Measurements from ENCODE around the gene DNASE1L1. TPM values are rescaled to one million over a fixed set of nuclear protein-coding genes. Genes with fewer than 3 reads are reported as not detected.

DNASE1L1 gene
- polyA plus RNA-seq, 3 donors: 26.2 to 64.5 (median 27.2) TPM

DNA sequence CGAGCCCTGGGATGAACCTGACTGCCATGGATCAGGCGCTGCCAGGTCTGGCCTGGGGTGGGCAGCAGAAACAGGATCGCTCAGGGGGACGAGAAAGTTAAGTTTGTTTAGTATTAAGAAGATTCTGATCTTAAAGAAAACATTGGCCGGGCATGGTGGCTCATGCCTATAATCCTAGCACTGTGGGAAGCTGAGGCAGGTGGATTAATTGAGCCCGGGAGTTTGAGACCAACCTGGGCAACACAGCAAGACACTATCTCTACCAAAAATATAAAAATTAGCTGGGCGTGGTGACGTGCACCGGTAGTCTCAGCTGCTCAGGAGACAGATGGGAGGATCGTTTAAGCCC is 33.9 kb downstream of the DNASE1L1 start:
- Mint-ChIP-seq H3K27me3 (ENCODE audit: low read depth in 3 of 3) (peaks cover 3 to 14% (median 8%) of the 10 kb centered on the region in 3 donors), H3K4me1 (peaks cover 26% of the 10 kb centered on the region), H3K36me3 (peaks cover 1 to 2% of the 10 kb centered on the region in 2 donors), H3K9me3 (peaks cover 0 to 34% (median 8%) of the 10 kb centered on the region in 7 donors), H3K4me3 (peak overlapping the region in 1 of 2 donors; percentile 48), H3K27ac (no peak overlapping the region)
- Histone ChIP-seq H4K20me1 (ENCODE audit: insufficient read depth, low read length) (peaks cover 13% of the 10 kb centered on the region), H2AFZ (ENCODE audit: insufficient read depth, low read depth, low read length, poor library complexity, severe bottlenecking) (no peak overlapping the region), H3K27me3 (ENCODE audit: control insufficient read depth in 2 of 2, insufficient read depth in 2 of 2, low read length in 2 of 2) (no peaks in the 10 kb centered on the region), H3K79me2 (ENCODE audit: insufficient read depth, low read length) (peaks cover 39% of the 10 kb centered on the region), H3K4me1 (ENCODE audit: control insufficient read depth in 1 of 2, insufficient read depth in 2 of 2, low read length in 2 of 2) (peaks cover 51 to 52% of the 10 kb centered on the region in 2 donors), H3K9me3 (replicated peaks in 1 of 2; ENCODE audit: control insufficient read depth in 1 of 2, insufficient read depth in 1 of 2, low read length in 2 of 2) (no peaks in the 10 kb centered on the region), H3K4me3 (replicated peaks in 1 of 3; ENCODE audit: low read depth in 2 of 3, low read length in 3 of 3) (no peak overlapping the region), H3K9ac (ENCODE audit: insufficient read depth, low read length, poor library complexity, severe bottlenecking) (no peak overlapping the region), H3K4me2 (replicated peaks; ENCODE audit: extremely low read depth, low read length, poor library complexity, severe bottlenecking) (no peak overlapping the region), H3K36me3 (replicated peaks in 1 of 2; ENCODE audit: control insufficient read depth in 1 of 2, insufficient read depth in 2 of 2, low read length in 2 of 2) (no peaks in the 10 kb centered on the region), H3K27ac (ENCODE audit: low read depth in 1 of 2, low read length in 2 of 2) (no peak overlapping the region)
- 100% methylated on average over 1 of the region's 10 CpGs for WGBS (ENCODE audit: insufficient coverage)
- TF ChIP-seq, protein P1, sequence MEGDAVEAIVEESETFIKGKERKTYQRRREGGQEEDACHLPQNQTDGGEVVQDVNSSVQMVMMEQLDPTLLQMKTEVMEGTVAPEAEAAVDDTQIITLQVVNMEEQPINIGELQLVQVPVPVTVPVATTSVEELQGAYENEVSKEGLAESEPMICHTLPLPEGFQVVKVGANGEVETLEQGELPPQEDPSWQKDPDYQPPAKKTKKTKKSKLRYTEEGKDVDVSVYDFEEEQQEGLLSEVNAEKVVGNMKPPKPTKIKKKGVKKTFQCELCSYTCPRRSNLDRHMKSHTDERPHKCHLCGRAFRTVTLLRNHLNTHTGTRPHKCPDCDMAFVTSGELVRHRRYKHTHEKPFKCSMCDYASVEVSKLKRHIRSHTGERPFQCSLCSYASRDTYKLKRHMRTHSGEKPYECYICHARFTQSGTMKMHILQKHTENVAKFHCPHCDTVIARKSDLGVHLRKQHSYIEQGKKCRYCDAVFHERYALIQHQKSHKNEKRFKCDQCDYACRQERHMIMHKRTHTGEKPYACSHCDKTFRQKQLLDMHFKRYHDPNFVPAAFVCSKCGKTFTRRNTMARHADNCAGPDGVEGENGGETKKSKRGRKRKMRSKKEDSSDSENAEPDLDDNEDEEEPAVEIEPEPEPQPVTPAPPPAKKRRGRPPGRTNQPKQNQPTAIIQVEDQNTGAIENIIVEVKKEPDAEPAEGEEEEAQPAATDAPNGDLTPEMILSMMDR (IDR thresholded peaks at IDR 0.05): no peak
- no peak for DNase-seq
- intact Hi-C loops (cut with micrococcal nuclease): no loop called here

- intact Hi-C loops (cut with micrococcal nuclease): loop anchor here in 1 of 2 donors (5.0 kb wide), 1 partner anchor 158 kb away; no protein-coding TSS in a partner anchor
- H3K9me3 ChIP-seq (replicated peaks in 1 of 2; ENCODE audit: control insufficient read depth in 1 of 2, insufficient read depth in 1 of 2, low read length in 2 of 2): no peaks in the 10 kb centered on the region
- no peaks in the 10 kb centered on the region for H3K36me3 ChIP-seq (replicated peaks in 1 of 2; ENCODE audit: control insufficient read depth in 1 of 2, insufficient read depth in 2 of 2, low read length in 2 of 2)
- DNase-seq: peak in 2 of 3 donors; percentile 43 to 52
- H2AFZ ChIP-seq (ENCODE audit: insufficient read depth, low read depth, low read length, poor library complexity, severe bottlenecking): no peak within 1 kb of the TSS
- 9% methylated on average over 52 of the region's 95 CpGs for WGBS (ENCODE audit: insufficient coverage)
- peak within 1 kb of the TSS in 1 of 3 experiments; percentile 88 for H3K4me3 ChIP-seq (replicated peaks in 1 of 3; ENCODE audit: low read depth in 2 of 3, low read length in 3 of 3)
- peak within 1 kb of the TSS; percentile 80 for H3K4me2 ChIP-seq (replicated peaks; ENCODE audit: extremely low read depth, low read length, poor library complexity, severe bottlenecking)
- Mint-ChIP-seq H3K4me3 (peak within 1 kb of the TSS; percentile 60 to 61), H3K9me3 (peaks cover 0 to 33% (median 8%) of the 10 kb centered on the region in 7 donors), H3K4me1 (peaks cover 24% of the 10 kb centered on the region), H3K36me3 (peaks cover 3 to 6% of the 10 kb centered on the region in 2 donors), H3K27ac (peak within 1 kb of the TSS in 5 of 7 donors; percentile 20 to 83 (median 68)), H3K27me3 (ENCODE audit: low read depth in 3 of 3) (peaks cover 3 to 14% (median 8%) of the 10 kb centered on the region in 3 donors)
- no peaks in the 10 kb centered on the region for H3K27me3 ChIP-seq (ENCODE audit: control insufficient read depth in 2 of 2, insufficient read depth in 2 of 2, low read length in 2 of 2)
- TF ChIP-seq, protein P1 (IDR thresholded peaks at IDR 0.05): peak; percentile 31
- peaks cover 17% of the 10 kb centered on the region for H4K20me1 ChIP-seq (ENCODE audit: insufficient read depth, low read length)
- H3K4me1 ChIP-seq (ENCODE audit: control insufficient read depth in 1 of 2, insufficient read depth in 2 of 2, low read length in 2 of 2): peaks cover 45 to 48% of the 10 kb centered on the region in 2 donors
- H3K27ac ChIP-seq (ENCODE audit: low read depth in 1 of 2, low read length in 2 of 2): no peak within 1 kb of the TSS
- no peak within 1 kb of the TSS for H3K9ac ChIP-seq (ENCODE audit: insufficient read depth, low read length, poor library complexity, severe bottlenecking)
- H3K79me2 ChIP-seq (ENCODE audit: insufficient read depth, low read length): peaks cover 39% of the 10 kb centered on the region
Observed at GRCh38 chrX:154374313-154375155, 34.5 kb downstream of the DNASE1L1 start, which contains the start of gene FLNA. TSS of gene FLNA (minus strand) at chrX:154374634. CDS start at chrX:154371245, 3,389 bp downstream.
